SJCRH30 (cell line): ENCODE data around the gene LILRA1. TPM values are rescaled to one million over a fixed set of nuclear protein-coding genes. Genes with fewer than 3 reads are reported as not detected.

ENCODE experiments used
- total RNA-seq: library from RNA; depleted of rRNA; stranded (reverse); fragments of >200 nt; shearing (Covaris generic); gene quantifications from 2 replicates; pipeline ENCODE4 v1.2.3, GENCODE V29; 2014; rRNA removed

The LILRA1 gene
- total RNA-seq, 1 experiment from 2014 or later, result not detected

Other genes with a start within 250 kb of the LILRA1 start
- gene LAIR1, start 228.7 kb upstream of the LILRA1 start, total RNA-seq, result not detected in 2 replicates
- gene TTYH1, start 178.2 kb upstream of the LILRA1 start, total RNA-seq, result not detected in 2 replicates
- gene LENG8, start 144.4 kb upstream of the LILRA1 start, total RNA-seq, result 18.9 and 25.6 TPM in 2 replicates
- 0.38 and 0.40 TPM in 2 replicates for gene LENG9, start 129.9 kb upstream of the LILRA1 start, total RNA-seq
- gene CDC42EP5, start 120.3 kb upstream of the LILRA1 start, total RNA-seq, result 0.20 and 1.2 TPM in 2 replicates
- not detected in 2 replicates for gene LAIR2, start 90.8 kb upstream of the LILRA1 start, total RNA-seq
- gene LILRA2, start 19.8 kb upstream of the LILRA1 start, total RNA-seq, result not detected in 2 replicates
- gene LILRB1, start 36.9 kb downstream of the LILRA1 start, total RNA-seq, result not detected in 2 replicates
- not detected in 2 replicates for gene LILRB4, start 69.4 kb downstream of the LILRA1 start, total RNA-seq
- gene KIR3DL3, start 130.8 kb downstream of the LILRA1 start, total RNA-seq, result not detected in 2 replicates
- gene KIR2DL3, start 144.9 kb downstream of the LILRA1 start, total RNA-seq, result not detected in 2 replicates
- gene KIR2DL1, start 176.2 kb downstream of the LILRA1 start, total RNA-seq, result not detected in 2 replicates
- gene KIR2DL4, start 210.0 kb downstream of the LILRA1 start, total RNA-seq, result not detected in 2 replicates
- not detected in 2 replicates for gene KIR3DL1, start 222.8 kb downstream of the LILRA1 start, total RNA-seq
- not detected in 2 replicates for gene KIR2DS4, start 239.0 kb downstream of the LILRA1 start, total RNA-seq